Measurements from ENCODE around the gene DRD3. TPM values are rescaled to one million over a fixed set of nuclear protein-coding genes. Genes with fewer than 3 reads are reported as not detected.

Gene DRD3
- polyA plus RNA-seq, 1 experiment, result not detected

DNA sequence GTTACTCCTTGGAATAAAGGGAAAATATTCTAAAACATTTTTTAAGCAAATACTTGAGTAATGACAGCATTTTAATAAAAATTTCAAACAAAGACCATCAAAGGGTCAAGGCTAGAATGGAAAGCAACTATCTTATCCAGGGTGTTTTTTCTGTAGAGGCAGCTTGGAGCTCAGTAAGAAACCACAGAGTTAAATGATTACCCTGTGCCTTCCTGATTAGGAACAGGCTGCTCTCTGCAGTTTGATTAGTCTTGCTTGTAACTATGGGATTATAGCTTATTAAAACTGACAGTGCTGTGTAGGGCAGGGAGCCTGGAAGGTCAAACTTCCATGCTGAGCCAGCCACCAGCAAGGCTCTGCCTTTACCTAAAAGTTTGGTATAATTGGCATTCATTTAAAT lies 89.2 kb downstream of the DRD3 start:
- H3K27ac ChIP-seq (ENCODE audit: low read depth, low read length), result no peak overlapping the region
- ChIA-PET POLR2A (interaction anchor here (0.5 kb wide), 1 partner anchor 57 kb away, joined by 4 read pairs; no protein-coding TSS in a partner anchor), CTCF (no interaction called here)
- DNase-seq (ENCODE audit: low read depth, low spot score), result no peak
- TF ChIP-seq, protein P1, sequence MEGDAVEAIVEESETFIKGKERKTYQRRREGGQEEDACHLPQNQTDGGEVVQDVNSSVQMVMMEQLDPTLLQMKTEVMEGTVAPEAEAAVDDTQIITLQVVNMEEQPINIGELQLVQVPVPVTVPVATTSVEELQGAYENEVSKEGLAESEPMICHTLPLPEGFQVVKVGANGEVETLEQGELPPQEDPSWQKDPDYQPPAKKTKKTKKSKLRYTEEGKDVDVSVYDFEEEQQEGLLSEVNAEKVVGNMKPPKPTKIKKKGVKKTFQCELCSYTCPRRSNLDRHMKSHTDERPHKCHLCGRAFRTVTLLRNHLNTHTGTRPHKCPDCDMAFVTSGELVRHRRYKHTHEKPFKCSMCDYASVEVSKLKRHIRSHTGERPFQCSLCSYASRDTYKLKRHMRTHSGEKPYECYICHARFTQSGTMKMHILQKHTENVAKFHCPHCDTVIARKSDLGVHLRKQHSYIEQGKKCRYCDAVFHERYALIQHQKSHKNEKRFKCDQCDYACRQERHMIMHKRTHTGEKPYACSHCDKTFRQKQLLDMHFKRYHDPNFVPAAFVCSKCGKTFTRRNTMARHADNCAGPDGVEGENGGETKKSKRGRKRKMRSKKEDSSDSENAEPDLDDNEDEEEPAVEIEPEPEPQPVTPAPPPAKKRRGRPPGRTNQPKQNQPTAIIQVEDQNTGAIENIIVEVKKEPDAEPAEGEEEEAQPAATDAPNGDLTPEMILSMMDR (IDR thresholded peaks at IDR 0.05; ENCODE audit: low read depth, low read length), result no peak
- H3K4me3 ChIP-seq (ENCODE audit: low read depth, low read length), result no peak overlapping the region
- no peaks in the 10 kb centered on the region for H3K9me3 ChIP-seq (ENCODE audit: control insufficient read depth, insufficient read depth, low read length)
- H3K27me3 ChIP-seq (ENCODE audit: control insufficient read depth, insufficient read depth, low read length), result no peaks in the 10 kb centered on the region

DNA sequence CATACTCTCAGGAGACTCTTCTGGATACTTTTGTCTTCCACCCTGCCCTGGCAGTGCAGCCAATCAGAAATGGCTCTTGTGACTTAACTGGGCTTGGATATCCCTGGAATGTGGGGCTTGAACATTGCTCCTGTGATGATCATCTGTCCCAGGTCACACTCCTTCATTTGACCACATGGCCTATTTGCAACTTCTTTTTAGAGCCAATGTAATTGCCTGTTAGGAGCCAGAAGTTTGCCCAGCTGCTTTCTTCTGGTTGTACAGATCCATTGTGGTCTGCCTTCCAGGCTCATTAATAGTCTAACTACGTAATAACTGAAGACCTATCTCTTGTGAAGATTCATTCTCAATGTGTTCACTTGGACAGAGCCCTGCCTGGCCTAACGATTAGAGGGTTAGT lies 92.5 kb downstream of the DRD3 start:
- ChIA-PET POLR2A (no interaction called here), CTCF (no interaction called here)
- Histone ChIP-seq H3K27me3 (ENCODE audit: control insufficient read depth, insufficient read depth, low read length) (no peaks in the 10 kb centered on the region), H3K27ac (ENCODE audit: low read depth, low read length) (no peak overlapping the region), H3K9me3 (ENCODE audit: control insufficient read depth, insufficient read depth, low read length) (no peaks in the 10 kb centered on the region), H3K4me3 (ENCODE audit: low read depth, low read length) (no peak overlapping the region)
- DNase-seq (ENCODE audit: low read depth, low spot score), result no peak
- TF ChIP-seq, protein P1 (IDR thresholded peaks at IDR 0.05; ENCODE audit: low read depth, low read length), result no peak

DNA sequence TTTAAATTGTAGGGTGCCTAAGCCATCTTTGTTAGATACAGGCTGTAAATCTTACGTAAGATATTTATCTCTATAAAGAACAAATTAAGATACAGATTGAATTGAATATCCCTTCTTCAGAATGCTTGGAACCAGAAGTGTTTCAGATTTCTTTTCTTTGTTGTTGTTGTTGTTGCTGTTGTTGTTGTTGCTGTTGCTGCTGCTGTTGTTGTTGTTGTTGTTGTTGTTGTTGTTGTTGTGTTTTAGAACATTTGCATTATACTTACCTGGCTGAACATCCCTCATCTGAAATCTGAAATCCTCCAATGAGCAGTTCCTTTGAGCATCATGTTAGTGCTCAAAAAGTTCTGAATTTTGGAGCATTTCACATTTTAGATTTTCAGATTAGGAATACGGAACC lies 95.7 kb downstream of the DRD3 start:
- Histone ChIP-seq H3K27me3 (ENCODE audit: control insufficient read depth, insufficient read depth, low read length) (no peaks in the 10 kb centered on the region), H3K4me3 (ENCODE audit: low read depth, low read length) (no peak overlapping the region), H3K27ac (ENCODE audit: low read depth, low read length) (no peak overlapping the region), H3K9me3 (ENCODE audit: control insufficient read depth, insufficient read depth, low read length) (no peaks in the 10 kb centered on the region)
- POLR2A ChIA-PET, result no interaction called here
- CTCF ChIA-PET, result no interaction called here
- TF ChIP-seq, protein P1 (IDR thresholded peaks at IDR 0.05; ENCODE audit: low read depth, low read length), result no peak
- DNase-seq (ENCODE audit: low read depth, low spot score), result no peak

- POLR2A ChIA-PET, result no interaction called here
- CTCF ChIA-PET, result interaction anchor here (1.1 to 1.2 kb wide), 2 partner anchors 7 to 234 kb away, joined by 3 read pairs; no protein-coding TSS in a partner anchor
- TF ChIP-seq, protein P1 (IDR thresholded peaks at IDR 0.05; ENCODE audit: low read depth, low read length), result no peak
- Histone ChIP-seq H3K9me3 (ENCODE audit: control insufficient read depth, insufficient read depth, low read length) (no peaks in the 10 kb centered on the region), H3K27me3 (ENCODE audit: control insufficient read depth, insufficient read depth, low read length) (no peaks in the 10 kb centered on the region), H3K27ac (ENCODE audit: low read depth, low read length) (no peak overlapping the region), H3K4me3 (ENCODE audit: low read depth, low read length) (no peak overlapping the region)
- no peak for DNase-seq (ENCODE audit: low read depth, low spot score)
Measured at GRCh38 chr3:114081037-114081436, 97.8 kb downstream of the DRD3 start.

GRCh38 chr3:114080201-114080600 lies 98.7 kb downstream of the DRD3 start:
- Histone ChIP-seq H3K27ac (ENCODE audit: low read depth, low read length) (no peak overlapping the region), H3K4me3 (ENCODE audit: low read depth, low read length) (no peak overlapping the region), H3K27me3 (ENCODE audit: control insufficient read depth, insufficient read depth, low read length) (no peaks in the 10 kb centered on the region), H3K9me3 (ENCODE audit: control insufficient read depth, insufficient read depth, low read length) (no peaks in the 10 kb centered on the region)
- ChIA-PET POLR2A (no interaction called here), CTCF (interaction anchor here (1.1 to 1.3 kb wide), 2 partner anchors 8 to 71 kb away, joined by 3 to 4 read pairs; no protein-coding TSS in a partner anchor)
- TF ChIP-seq, protein P1 (IDR thresholded peaks at IDR 0.05; ENCODE audit: low read depth, low read length), result no peak
- DNase-seq (ENCODE audit: low read depth, low spot score), result no peak
